Panc1 (cell line): ENCODE data around the gene PCTP.

Experiments
- CTCF ChIP-seq: fragments of 450-650 bp; IDR thresholded peaks from 2 replicates; pipeline ENCODE4 v1.5.1; 2017; ENCODE audit warnings: mild to moderate bottlenecking
- POLR2AphosphoS5 ChIP-seq: IDR thresholded peaks from 2 replicates; pipeline ENCODE4 v1.6.1; 2012; ENCODE audit warnings: mild to moderate bottlenecking, low read depth, low read length, moderate library complexity
- REST ChIP-seq, 2 experiments: IDR thresholded peaks; 2 replicates each; pipeline ENCODE4 v1.6.1; 2011 to 2012; ENCODE audit warnings: low read depth in 2 of 2, control low read depth in 1 of 2, low read length in 1 of 2, mild to moderate bottlenecking in 1 of 2, moderate library complexity in 1 of 2; ENCODE audit not compliant: insufficient read depth in 1 of 2

DNA sequence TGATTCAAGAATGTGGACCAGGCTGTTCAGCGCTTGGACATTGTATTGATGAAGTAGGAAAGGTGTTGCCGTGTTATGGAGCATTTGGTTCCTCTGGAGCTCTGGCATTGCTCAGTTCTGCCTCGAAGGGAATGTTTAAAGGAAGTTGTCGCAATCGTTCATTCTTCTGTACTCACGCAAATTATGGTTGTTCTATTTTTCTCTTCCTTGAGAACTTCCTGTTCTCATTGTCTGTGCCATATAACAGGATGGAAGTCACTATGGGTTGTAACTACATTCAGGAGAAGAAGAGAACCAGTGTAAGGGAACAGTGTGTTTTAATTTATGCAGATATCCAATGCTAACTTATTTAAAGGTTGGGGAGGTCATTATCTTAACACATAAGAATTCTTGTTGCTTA is 13.0 kb downstream of the PCTP start:
- TF ChIP-seq POLR2AphosphoS5 (no peak), CTCF (no peak), REST (IDR thresholded peaks at IDR 0.05; ENCODE audit: insufficient read depth in 1 of 2, low read depth in 2 of 2, low read length in 1 of 2) (no peak)
